Lower leg skin (tissue), 3 donors: ENCODE results near the gene MAP3K5.

Experiments used
- POLR2A ChIP-seq, 2 donors: fragments of 450-650 bp; IDR thresholded peaks; one replicate each; pipeline ENCODE4 v1.6.1; 2016 to 2017; ENCODE audit warnings: antibody characterized with exemption in 2 of 2, mild to moderate bottlenecking in 1 of 2, moderate library complexity in 1 of 2
- TF ChIP-seq, protein P1 (sequence below), 3 donors: fragments of 450-650 bp; IDR thresholded peaks; one replicate each; pipeline ENCODE4 v1.5.1; 2016; ENCODE audit warnings: antibody characterized with exemption in 3 of 3, mild to moderate bottlenecking in 3 of 3, moderate library complexity in 2 of 3

DNA sequence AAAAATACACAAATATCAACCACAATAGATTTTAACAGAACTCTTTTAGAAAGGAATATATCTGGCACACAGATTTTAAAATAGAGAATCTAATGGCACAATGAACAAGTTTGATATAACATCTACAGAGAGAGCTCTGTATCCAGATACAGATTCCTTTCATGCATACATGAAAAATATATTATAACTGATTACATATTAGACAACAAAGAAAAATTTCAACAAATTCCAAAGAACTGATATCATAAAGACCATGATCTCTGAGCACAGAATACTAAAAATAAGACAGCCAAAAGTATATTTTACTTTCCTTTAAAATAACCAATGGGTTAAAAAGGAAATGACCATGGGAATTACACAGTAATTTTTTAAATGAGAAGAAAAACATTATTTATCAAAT is 167.9 kb downstream of the MAP3K5 start:
- TF ChIP-seq, protein P1, sequence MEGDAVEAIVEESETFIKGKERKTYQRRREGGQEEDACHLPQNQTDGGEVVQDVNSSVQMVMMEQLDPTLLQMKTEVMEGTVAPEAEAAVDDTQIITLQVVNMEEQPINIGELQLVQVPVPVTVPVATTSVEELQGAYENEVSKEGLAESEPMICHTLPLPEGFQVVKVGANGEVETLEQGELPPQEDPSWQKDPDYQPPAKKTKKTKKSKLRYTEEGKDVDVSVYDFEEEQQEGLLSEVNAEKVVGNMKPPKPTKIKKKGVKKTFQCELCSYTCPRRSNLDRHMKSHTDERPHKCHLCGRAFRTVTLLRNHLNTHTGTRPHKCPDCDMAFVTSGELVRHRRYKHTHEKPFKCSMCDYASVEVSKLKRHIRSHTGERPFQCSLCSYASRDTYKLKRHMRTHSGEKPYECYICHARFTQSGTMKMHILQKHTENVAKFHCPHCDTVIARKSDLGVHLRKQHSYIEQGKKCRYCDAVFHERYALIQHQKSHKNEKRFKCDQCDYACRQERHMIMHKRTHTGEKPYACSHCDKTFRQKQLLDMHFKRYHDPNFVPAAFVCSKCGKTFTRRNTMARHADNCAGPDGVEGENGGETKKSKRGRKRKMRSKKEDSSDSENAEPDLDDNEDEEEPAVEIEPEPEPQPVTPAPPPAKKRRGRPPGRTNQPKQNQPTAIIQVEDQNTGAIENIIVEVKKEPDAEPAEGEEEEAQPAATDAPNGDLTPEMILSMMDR (IDR thresholded peaks at IDR 0.05): no peak
- no peak for TF ChIP-seq POLR2A (IDR thresholded peaks at IDR 0.05)
